ENCODE results near the gene OXNAD1. TPM values are rescaled to one million over a fixed set of nuclear protein-coding genes. Genes with fewer than 3 reads are reported as not detected.

OXNAD1 gene
- total RNA-seq, 2 experiments from 2014 or later: 18.1 to 18.7 TPM

GRCh38 chr3:16297997-16298885 lies 33.2 kb downstream of the OXNAD1 start:
- H3K9me3 ChIP-seq (ENCODE audit: low read length): peaks cover 19% of the 10 kb centered on the region
- peaks cover 10% of the 10 kb centered on the region for H3K4me1 ChIP-seq (ENCODE audit: insufficient read depth, low read length, poor library complexity, severe bottlenecking)
- H4K20me1 ChIP-seq (ENCODE audit: insufficient read depth, low read length): no peaks in the 10 kb centered on the region
- no peak overlapping the region for H3K4me3 ChIP-seq (ENCODE audit: low read depth, low read length, poor library complexity, severe bottlenecking)
- CTCF ChIA-PET (ENCODE audit: unreplicated experiment): no interaction called here
- DNase-seq (ENCODE audit: low spot score): no peak
- no TSS peak for BruUV-seq (replicated peaks)
- TF ChIP-seq CTCF (conservative IDR thresholded peaks at IDR 0.05; ENCODE audit: low read length): no peak
- no peak for TF ChIP-seq EZH2phosphoT487 (IDR thresholded peaks at IDR 0.05; ENCODE audit: borderline replicate concordance, low read depth, low read length)
- no peaks in the 10 kb centered on the region for H3K79me2 ChIP-seq (ENCODE audit: insufficient read depth, low read depth, low read length)
- no peak overlapping the region for H3K27ac ChIP-seq (ENCODE audit: low read depth, low read length, poor library complexity, severe bottlenecking)
- H3K9me2 ChIP-seq (ENCODE audit: insufficient read depth, low read length): no peaks in the 10 kb centered on the region
- intact Hi-C loops (cut with micrococcal nuclease; ENCODE audit: unreplicated experiment): no loop called here
- H2AFZ ChIP-seq (ENCODE audit: low read length): no peak overlapping the region
- peaks cover 100% of the 10 kb centered on the region for H3K36me3 ChIP-seq (ENCODE audit: insufficient read depth, low read length)
- POLR2A ChIA-PET: no interaction called here
- no peak overlapping the region for H3K4me2 ChIP-seq (ENCODE audit: low read length)

- Histone ChIP-seq H4K20me1 (ENCODE audit: insufficient read depth, low read length) (no peaks in the 10 kb centered on the region), H3K4me1 (ENCODE audit: insufficient read depth, low read length, poor library complexity, severe bottlenecking) (peaks cover 10% of the 10 kb centered on the region), H2AFZ (ENCODE audit: low read length) (no peak overlapping the region), H3K9me2 (ENCODE audit: insufficient read depth, low read length) (no peaks in the 10 kb centered on the region), H3K9me3 (ENCODE audit: low read length) (peaks cover 13% of the 10 kb centered on the region), H3K27ac (ENCODE audit: low read depth, low read length, poor library complexity, severe bottlenecking) (no peak overlapping the region), H3K36me3 (ENCODE audit: insufficient read depth, low read length) (peaks cover 99% of the 10 kb centered on the region), H3K4me2 (ENCODE audit: low read length) (no peak overlapping the region), H3K79me2 (ENCODE audit: insufficient read depth, low read depth, low read length) (no peaks in the 10 kb centered on the region), H3K4me3 (ENCODE audit: low read depth, low read length, poor library complexity, severe bottlenecking) (no peak overlapping the region)
- no peak for TF ChIP-seq EZH2phosphoT487 (IDR thresholded peaks at IDR 0.05; ENCODE audit: borderline replicate concordance, low read depth, low read length)
- no peak for TF ChIP-seq CTCF (conservative IDR thresholded peaks at IDR 0.05; ENCODE audit: low read length)
- CTCF ChIA-PET (ENCODE audit: unreplicated experiment): no interaction called here
- BruUV-seq (replicated peaks): no TSS peak
- POLR2A ChIA-PET: no interaction called here
- intact Hi-C loops (cut with micrococcal nuclease; ENCODE audit: unreplicated experiment): no loop called here
- DNase-seq (ENCODE audit: low spot score): no peak
Measured at GRCh38 chr3:16298891-16299290, 33.9 kb downstream of the OXNAD1 start.

- Histone ChIP-seq H3K4me1 (ENCODE audit: insufficient read depth, low read length, poor library complexity, severe bottlenecking) (peaks cover 10% of the 10 kb centered on the region), H3K9me2 (ENCODE audit: insufficient read depth, low read length) (no peaks in the 10 kb centered on the region), H3K79me2 (ENCODE audit: insufficient read depth, low read depth, low read length) (no peaks in the 10 kb centered on the region), H4K20me1 (ENCODE audit: insufficient read depth, low read length) (no peaks in the 10 kb centered on the region), H3K4me2 (ENCODE audit: low read length) (no peak overlapping the region), H3K4me3 (ENCODE audit: low read depth, low read length, poor library complexity, severe bottlenecking) (no peak overlapping the region), H3K36me3 (ENCODE audit: insufficient read depth, low read length) (peaks cover 99% of the 10 kb centered on the region), H3K9me3 (ENCODE audit: low read length) (peaks cover 12% of the 10 kb centered on the region), H3K27ac (ENCODE audit: low read depth, low read length, poor library complexity, severe bottlenecking) (no peak overlapping the region), H2AFZ (ENCODE audit: low read length) (no peak overlapping the region)
- intact Hi-C loops (cut with micrococcal nuclease; ENCODE audit: unreplicated experiment): no loop called here
- ChIA-PET POLR2A (interaction anchor here (0.6 kb wide), 1 partner anchor 1455 kb away, joined by 3 read pairs; no protein-coding TSS in a partner anchor), CTCF (ENCODE audit: unreplicated experiment) (no interaction called here)
- no peak for DNase-seq (ENCODE audit: low spot score)
- no TSS peak for BruUV-seq (replicated peaks)
- TF ChIP-seq CTCF (conservative IDR thresholded peaks at IDR 0.05; ENCODE audit: low read length): no peak
- TF ChIP-seq EZH2phosphoT487 (IDR thresholded peaks at IDR 0.05; ENCODE audit: borderline replicate concordance, low read depth, low read length): no peak
Measured at GRCh38 chr3:16299746-16300145, 34.7 kb downstream of the OXNAD1 start.

Data from OCI-LY7 (cell line).